Islet of Langerhans (tissue), 1 donor: ENCODE data around the gene NTPCR.
"Not testable (repeated sequence)": the region's sequence is repeated elsewhere in the genome, so short reads cannot be mapped to it uniquely, and the experiment has no call there.

Experiments used
- FAIRE-seq: peaks from one replicate; lab custom pipeline; 2011; peaks lifted over from hg19 to GRCh38; lab: Jason Lieb, UNC

The NTPCR gene

GRCh38 chr1:232927166-232927565, 23.2 kb upstream of the NTPCR start:
- not testable (repeated sequence) for FAIRE-seq

GRCh38 chr1:232927830-232928505, 22.4 kb upstream of the NTPCR start:
- no peak for FAIRE-seq

- no peak for FAIRE-seq
These were observed 17.7 kb upstream of the NTPCR start for GRCh38 chr1:232932486-232933425.

- no peak for FAIRE-seq
These were observed 13.5 kb upstream of the NTPCR start for GRCh38 chr1:232936941-232937340.

- FAIRE-seq, result no peak
These were observed 12.6 kb upstream of the NTPCR start for GRCh38 chr1:232937741-232938375.

- no peak for FAIRE-seq
These were observed 11.5 kb upstream of the NTPCR start for GRCh38 chr1:232938926-232939325.

GRCh38 chr1:232939748-232940147, 10.7 kb upstream of the NTPCR start:
- FAIRE-seq, result no peak

GRCh38 chr1:232940262-232940661, 10.1 kb upstream of the NTPCR start:
- no peak for FAIRE-seq

GRCh38 chr1:232942413-232943294, 7.8 kb upstream of the NTPCR start:
- no peak for FAIRE-seq

GRCh38 chr1:232943679-232944252, 6.6 kb upstream of the NTPCR start:
- no peak for FAIRE-seq

GRCh38 chr1:232944347-232944746, 6.1 kb upstream of the NTPCR start:
- FAIRE-seq, result no peak

- FAIRE-seq, result no peak
These were observed 695 bp upstream of the NTPCR start for GRCh38 chr1:232949636-232950196.

GRCh38 chr1:232951180-232951579, 769 bp downstream of the NTPCR start:
- no peak for FAIRE-seq

- no peak for FAIRE-seq
These were observed 1.2 kb downstream of the NTPCR start for GRCh38 chr1:232951605-232952004.

- FAIRE-seq, result no peak
These were observed 2.4 kb downstream of the NTPCR start for GRCh38 chr1:232952514-232953499.

GRCh38 chr1:232954594-232955365, 4.4 kb downstream of the NTPCR start:
- FAIRE-seq, result no peak

- FAIRE-seq, result no peak
These were observed 5.7 kb downstream of the NTPCR start for GRCh38 chr1:232956081-232956480.

- no peak for FAIRE-seq
These were observed 7.7 kb downstream of the NTPCR start for GRCh38 chr1:232958067-232958466.
